ENCODE measurements around the gene ATP9B. TPM values are rescaled to one million over a fixed set of nuclear protein-coding genes. Genes with fewer than 3 reads are reported as not detected.

ATP9B gene
- total and polyA plus RNA-seq, 10 of the 15 experiments (the other 5 are each of a cell fraction or from before 2014, with no cell fraction given), result 0.74 to 20.7 (median 12.9) TPM

DNA sequence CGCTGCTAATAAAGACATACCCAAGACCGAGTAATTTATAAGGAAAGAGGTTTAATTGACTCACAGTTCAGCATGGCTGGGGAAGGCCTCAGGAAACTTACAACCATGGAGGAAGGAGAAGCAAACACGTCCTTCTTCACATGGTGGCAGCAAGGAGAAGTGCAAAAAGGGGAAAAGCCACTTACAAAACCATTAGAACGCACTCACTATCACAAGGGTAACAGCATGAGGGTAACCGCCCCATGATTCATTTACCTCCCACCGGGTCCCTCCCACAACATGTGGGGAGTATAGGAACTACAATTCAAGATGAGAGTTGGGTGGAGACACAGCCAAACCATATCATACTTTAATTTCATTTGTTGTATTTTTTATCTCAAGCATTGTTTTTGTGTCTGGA lies 67.5 kb downstream of the ATP9B start:
- Histone ChIP-seq H3K9me3 (replicated peaks; ENCODE audit: control insufficient read depth, insufficient read depth, low read length) (no peaks in the 10 kb centered on the region), H2AFZ (ENCODE audit: control insufficient read depth, low read depth, low read length) (no peak overlapping the region), H3K36me3 (ENCODE audit: control insufficient read depth in 2 of 2, insufficient read depth in 2 of 2, low read length in 1 of 2) (no peaks in the 10 kb centered on the region), H4K20me1 (ENCODE audit: control insufficient read depth, insufficient read depth) (no peaks in the 10 kb centered on the region), H3K9ac (ENCODE audit: control insufficient read depth, insufficient read depth, low read length) (no peak overlapping the region), H3K27me3 (replicated peaks in 1 of 2; ENCODE audit: control insufficient read depth in 2 of 2, insufficient read depth in 2 of 2, low read length in 1 of 2) (no peaks in the 10 kb centered on the region), H3K27ac (ENCODE audit: control insufficient read depth, insufficient read depth) (no peak overlapping the region), H3K4me2 (ENCODE audit: control insufficient read depth, insufficient read depth) (no peak overlapping the region), H3K4me1 (ENCODE audit: control insufficient read depth, insufficient read depth, low read length) (no peaks in the 10 kb centered on the region), H3K4me3 (no peak overlapping the region), H3K79me2 (ENCODE audit: control insufficient read depth, insufficient read depth, low read length) (no peaks in the 10 kb centered on the region)
- ChIA-PET CTCF (no interaction called here), SMC1A (ENCODE audit: uncharacterized antibody, unreplicated experiment) (no interaction called here), RAD21 (ENCODE audit: unreplicated experiment) (no interaction called here), POLR2A (no interaction called here)
- BruUV-seq (replicated peaks), result no TSS peak
- ATAC-seq, result no peak
- DNase-seq (ENCODE audit: low read depth, low spot score), result no peak
- in situ Hi-C loops (cut with MboI), result no loop called here
- FAIRE-seq, result no peak
- WGBS (ENCODE audit: insufficient coverage, insufficient replicate concordance, low lambda C conversion rate, missing lambda C conversion rate), result 97% methylated on average over 6 of the region's 6 CpGs
- intact Hi-C loops (cut with micrococcal nuclease; ENCODE audit: unreplicated experiment), result no loop called here
- TF ChIP-seq, protein P1, sequence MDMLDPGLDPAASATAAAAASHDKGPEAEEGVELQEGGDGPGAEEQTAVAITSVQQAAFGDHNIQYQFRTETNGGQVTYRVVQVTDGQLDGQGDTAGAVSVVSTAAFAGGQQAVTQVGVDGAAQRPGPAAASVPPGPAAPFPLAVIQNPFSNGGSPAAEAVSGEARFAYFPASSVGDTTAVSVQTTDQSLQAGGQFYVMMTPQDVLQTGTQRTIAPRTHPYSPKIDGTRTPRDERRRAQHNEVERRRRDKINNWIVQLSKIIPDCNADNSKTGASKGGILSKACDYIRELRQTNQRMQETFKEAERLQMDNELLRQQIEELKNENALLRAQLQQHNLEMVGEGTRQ (IDR thresholded peaks at IDR 0.05; ENCODE audit: borderline replicate concordance, low read depth, low read length), result no peak
- TF ChIP-seq, protein P2, sequence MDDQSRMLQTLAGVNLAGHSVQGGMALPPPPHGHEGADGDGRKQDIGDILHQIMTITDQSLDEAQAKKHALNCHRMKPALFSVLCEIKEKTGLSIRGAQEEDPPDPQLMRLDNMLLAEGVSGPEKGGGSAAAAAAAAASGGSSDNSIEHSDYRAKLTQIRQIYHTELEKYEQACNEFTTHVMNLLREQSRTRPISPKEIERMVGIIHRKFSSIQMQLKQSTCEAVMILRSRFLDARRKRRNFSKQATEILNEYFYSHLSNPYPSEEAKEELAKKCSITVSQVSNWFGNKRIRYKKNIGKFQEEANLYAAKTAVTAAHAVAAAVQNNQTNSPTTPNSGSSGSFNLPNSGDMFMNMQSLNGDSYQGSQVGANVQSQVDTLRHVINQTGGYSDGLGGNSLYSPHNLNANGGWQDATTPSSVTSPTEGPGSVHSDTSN (IDR thresholded peaks at IDR 0.05; ENCODE audit: insufficient replicate concordance, low read depth, low read length), result no peak
- TF ChIP-seq ZBED1 (IDR thresholded peaks at IDR 0.05; ENCODE audit: borderline replicate concordance) (no peak), RELA (IDR thresholded peaks at IDR 0.05; ENCODE audit: borderline replicate concordance, partially characterized antibody) (no peak), MYC (IDR thresholded peaks at IDR 0.05; ENCODE audit: insufficient read depth, insufficient read length, insufficient replicate concordance, low read length, severe bottlenecking) (no peak), HDGF (IDR thresholded peaks at IDR 0.05) (no peak), RB1 (IDR thresholded peaks at IDR 0.05; ENCODE audit: borderline replicate concordance) (no peak), FOS (IDR thresholded peaks at IDR 0.05; ENCODE audit: borderline replicate concordance, extremely low read depth, insufficient read length) (no peak), BMI1 (IDR thresholded peaks at IDR 0.05; ENCODE audit: borderline replicate concordance) (no peak)
- TF ChIP-seq, protein P3, sequence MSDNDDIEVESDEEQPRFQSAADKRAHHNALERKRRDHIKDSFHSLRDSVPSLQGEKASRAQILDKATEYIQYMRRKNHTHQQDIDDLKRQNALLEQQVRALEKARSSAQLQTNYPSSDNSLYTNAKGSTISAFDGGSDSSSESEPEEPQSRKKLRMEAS (IDR thresholded peaks at IDR 0.05; ENCODE audit: low read depth, low read length), result no peak
- TF ChIP-seq, protein P4, sequence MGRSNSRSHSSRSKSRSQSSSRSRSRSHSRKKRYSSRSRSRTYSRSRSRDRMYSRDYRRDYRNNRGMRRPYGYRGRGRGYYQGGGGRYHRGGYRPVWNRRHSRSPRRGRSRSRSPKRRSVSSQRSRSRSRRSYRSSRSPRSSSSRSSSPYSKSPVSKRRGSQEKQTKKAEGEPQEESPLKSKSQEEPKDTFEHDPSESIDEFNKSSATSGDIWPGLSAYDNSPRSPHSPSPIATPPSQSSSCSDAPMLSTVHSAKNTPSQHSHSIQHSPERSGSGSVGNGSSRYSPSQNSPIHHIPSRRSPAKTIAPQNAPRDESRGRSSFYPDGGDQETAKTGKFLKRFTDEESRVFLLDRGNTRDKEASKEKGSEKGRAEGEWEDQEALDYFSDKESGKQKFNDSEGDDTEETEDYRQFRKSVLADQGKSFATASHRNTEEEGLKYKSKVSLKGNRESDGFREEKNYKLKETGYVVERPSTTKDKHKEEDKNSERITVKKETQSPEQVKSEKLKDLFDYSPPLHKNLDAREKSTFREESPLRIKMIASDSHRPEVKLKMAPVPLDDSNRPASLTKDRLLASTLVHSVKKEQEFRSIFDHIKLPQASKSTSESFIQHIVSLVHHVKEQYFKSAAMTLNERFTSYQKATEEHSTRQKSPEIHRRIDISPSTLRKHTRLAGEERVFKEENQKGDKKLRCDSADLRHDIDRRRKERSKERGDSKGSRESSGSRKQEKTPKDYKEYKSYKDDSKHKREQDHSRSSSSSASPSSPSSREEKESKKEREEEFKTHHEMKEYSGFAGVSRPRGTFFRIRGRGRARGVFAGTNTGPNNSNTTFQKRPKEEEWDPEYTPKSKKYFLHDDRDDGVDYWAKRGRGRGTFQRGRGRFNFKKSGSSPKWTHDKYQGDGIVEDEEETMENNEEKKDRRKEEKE (IDR thresholded peaks at IDR 0.05), result no peak
- TF ChIP-seq, protein P5, sequence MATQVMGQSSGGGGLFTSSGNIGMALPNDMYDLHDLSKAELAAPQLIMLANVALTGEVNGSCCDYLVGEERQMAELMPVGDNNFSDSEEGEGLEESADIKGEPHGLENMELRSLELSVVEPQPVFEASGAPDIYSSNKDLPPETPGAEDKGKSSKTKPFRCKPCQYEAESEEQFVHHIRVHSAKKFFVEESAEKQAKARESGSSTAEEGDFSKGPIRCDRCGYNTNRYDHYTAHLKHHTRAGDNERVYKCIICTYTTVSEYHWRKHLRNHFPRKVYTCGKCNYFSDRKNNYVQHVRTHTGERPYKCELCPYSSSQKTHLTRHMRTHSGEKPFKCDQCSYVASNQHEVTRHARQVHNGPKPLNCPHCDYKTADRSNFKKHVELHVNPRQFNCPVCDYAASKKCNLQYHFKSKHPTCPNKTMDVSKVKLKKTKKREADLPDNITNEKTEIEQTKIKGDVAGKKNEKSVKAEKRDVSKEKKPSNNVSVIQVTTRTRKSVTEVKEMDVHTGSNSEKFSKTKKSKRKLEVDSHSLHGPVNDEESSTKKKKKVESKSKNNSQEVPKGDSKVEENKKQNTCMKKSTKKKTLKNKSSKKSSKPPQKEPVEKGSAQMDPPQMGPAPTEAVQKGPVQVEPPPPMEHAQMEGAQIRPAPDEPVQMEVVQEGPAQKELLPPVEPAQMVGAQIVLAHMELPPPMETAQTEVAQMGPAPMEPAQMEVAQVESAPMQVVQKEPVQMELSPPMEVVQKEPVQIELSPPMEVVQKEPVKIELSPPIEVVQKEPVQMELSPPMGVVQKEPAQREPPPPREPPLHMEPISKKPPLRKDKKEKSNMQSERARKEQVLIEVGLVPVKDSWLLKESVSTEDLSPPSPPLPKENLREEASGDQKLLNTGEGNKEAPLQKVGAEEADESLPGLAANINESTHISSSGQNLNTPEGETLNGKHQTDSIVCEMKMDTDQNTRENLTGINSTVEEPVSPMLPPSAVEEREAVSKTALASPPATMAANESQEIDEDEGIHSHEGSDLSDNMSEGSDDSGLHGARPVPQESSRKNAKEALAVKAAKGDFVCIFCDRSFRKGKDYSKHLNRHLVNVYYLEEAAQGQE (IDR thresholded peaks at IDR 0.05; ENCODE audit: low read depth, low read length), result no peak
- TF ChIP-seq, protein P6, sequence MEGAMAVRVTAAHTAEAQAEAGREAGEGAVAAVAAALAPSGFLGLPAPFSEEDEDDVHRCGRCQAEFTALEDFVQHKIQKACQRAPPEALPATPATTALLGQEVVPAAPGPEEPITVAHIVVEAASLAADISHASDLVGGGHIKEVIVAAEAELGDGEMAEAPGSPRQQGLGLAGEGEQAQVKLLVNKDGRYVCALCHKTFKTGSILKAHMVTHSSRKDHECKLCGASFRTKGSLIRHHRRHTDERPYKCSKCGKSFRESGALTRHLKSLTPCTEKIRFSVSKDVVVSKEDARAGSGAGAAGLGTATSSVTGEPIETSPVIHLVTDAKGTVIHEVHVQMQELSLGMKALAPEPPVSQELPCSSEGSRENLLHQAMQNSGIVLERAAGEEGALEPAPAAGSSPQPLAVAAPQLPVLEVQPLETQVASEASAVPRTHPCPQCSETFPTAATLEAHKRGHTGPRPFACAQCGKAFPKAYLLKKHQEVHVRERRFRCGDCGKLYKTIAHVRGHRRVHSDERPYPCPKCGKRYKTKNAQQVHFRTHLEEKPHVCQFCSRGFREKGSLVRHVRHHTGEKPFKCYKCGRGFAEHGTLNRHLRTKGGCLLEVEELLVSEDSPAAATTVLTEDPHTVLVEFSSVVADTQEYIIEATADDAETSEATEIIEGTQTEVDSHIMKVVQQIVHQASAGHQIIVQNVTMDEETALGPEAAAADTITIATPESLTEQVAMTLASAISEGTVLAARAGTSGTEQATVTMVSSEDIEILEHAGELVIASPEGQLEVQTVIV (IDR thresholded peaks at IDR 0.05; ENCODE audit: borderline replicate concordance, partially characterized antibody), result no peak
